NCI-H1105 (cell line): ENCODE measurements around the gene ZNF224.

Experiments
- DNase-seq: peaks from one replicate; lab custom pipeline; 2025; lab: John Stamatoyannopoulos, UW

Gene ZNF224

GRCh38 chr19:44131955-44132354, 37.8 kb downstream of the ZNF224 start:
- DNase-seq, result no peak

- DNase-seq, result no peak
Measured at GRCh38 chr19:44141191-44142058, 47.3 kb downstream of the ZNF224 start, which contains the start of gene ZNF234. Gene ZNF234 (plus strand): TSS chr19:44141554. CDS start chr19:44144633, 3,079 bp downstream.

- DNase-seq, result no peak
Measured at GRCh38 chr19:44142059-44142433, 47.9 kb downstream of the ZNF224 start.

GRCh38 chr19:44149776-44150175, 55.6 kb downstream of the ZNF224 start:
- DNase-seq, result no peak

GRCh38 chr19:44151491-44151890, 57.3 kb downstream of the ZNF224 start:
- DNase-seq, result no peak

- DNase-seq, result no peak
Measured at GRCh38 chr19:44156475-44156874, 62.3 kb downstream of the ZNF224 start.
